H9 (cell line): ENCODE measurements around the gene SPATA6. TPM values are rescaled to one million over a fixed set of nuclear protein-coding genes. Genes with fewer than 3 reads are reported as not detected.

Experiments
- DNase-seq: peaks from one replicate; pipeline ENCODE4 v3.0.0-alpha.2; 2017
- H2AFZ ChIP-seq: one replicate; pipeline ENCODE4 v1.6.1; 2013; ENCODE audit warnings: mild to moderate bottlenecking, low read length, control low read depth, moderate library complexity
- H2AK5ac ChIP-seq: 2 replicates; pipeline ENCODE4 v1.6.1; 2013; ENCODE audit warnings: low read length, control low read depth, mixed read lengths; ENCODE audit not compliant: insufficient read length
- H2BK120ac ChIP-seq: one replicate; pipeline ENCODE4 v1.6.1; 2013; ENCODE audit warnings: low read depth, mild to moderate bottlenecking, low read length, control low read depth, inconsistent platforms; ENCODE audit not compliant: poor library complexity, severe bottlenecking
- H2BK12ac ChIP-seq: 2 replicates; pipeline ENCODE4 v1.6.1; 2013; ENCODE audit warnings: low read length, control low read depth, mixed read lengths, low read depth; ENCODE audit not compliant: insufficient read length
- H2BK15ac ChIP-seq: 2 replicates; pipeline ENCODE4 v1.6.1; 2013; ENCODE audit warnings: low read depth, low read length, control low read depth
- H2BK20ac ChIP-seq: one replicate; pipeline ENCODE4 v1.6.1; 2013; ENCODE audit warnings: low read depth, mild to moderate bottlenecking, low read length, control low read depth, inconsistent platforms; ENCODE audit not compliant: poor library complexity, severe bottlenecking
- H2BK5ac ChIP-seq: 2 replicates; pipeline ENCODE4 v1.6.1; 2013; ENCODE audit warnings: low read length, control low read depth, mixed read lengths; ENCODE audit not compliant: insufficient read length
- H3K14ac ChIP-seq: 2 replicates; pipeline ENCODE4 v1.6.1; 2013; ENCODE audit warnings: low read length, control low read depth; ENCODE audit not compliant: insufficient read depth
- H3K18ac ChIP-seq: 2 replicates; pipeline ENCODE4 v1.6.1; 2013; ENCODE audit warnings: low read depth, mild to moderate bottlenecking, mixed read lengths, low read length, control low read depth; ENCODE audit not compliant: insufficient read length
- H3K23ac ChIP-seq: 2 replicates; pipeline ENCODE4 v1.6.1; 2013; ENCODE audit warnings: low read length, control low read depth, mixed read lengths, low read depth; ENCODE audit not compliant: insufficient read length
- H3K23me2 ChIP-seq: 2 replicates; pipeline ENCODE4 v1.6.1; 2013; ENCODE audit warnings: low read depth, mild to moderate bottlenecking, mixed read lengths, low read length, control low read depth; ENCODE audit not compliant: insufficient read length, poor library complexity, severe bottlenecking
- H3K27ac ChIP-seq: 2 replicates; pipeline ENCODE4 v1.5.1; 2013; ENCODE audit warnings: low read length, control low read depth, mixed read lengths, low read depth; ENCODE audit not compliant: insufficient read length
- H3K27me3 ChIP-seq: 2 replicates; pipeline ENCODE4 v1.6.1; 2013; ENCODE audit warnings: low read length, control low read depth, inconsistent platforms; ENCODE audit not compliant: insufficient read depth
- H3K4ac ChIP-seq: 2 replicates; pipeline ENCODE4 v1.6.1; 2013; ENCODE audit warnings: low read depth, mild to moderate bottlenecking, control low read depth, inconsistent platforms, low read length, moderate library complexity
- H3K4me1 ChIP-seq: 2 replicates; pipeline ENCODE4 v1.6.1; 2013; ENCODE audit warnings: low read length, control low read depth, inconsistent platforms; ENCODE audit not compliant: insufficient read depth
- H3K4me2 ChIP-seq: 2 replicates; pipeline ENCODE4 v1.6.1; 2013; ENCODE audit warnings: low read length, control low read depth, mixed read lengths; ENCODE audit not compliant: insufficient read length, insufficient read depth
- H3K56ac ChIP-seq: 2 replicates; pipeline ENCODE4 v1.6.1; 2013; ENCODE audit warnings: low read depth, mild to moderate bottlenecking, mixed read lengths, low read length, control low read depth; ENCODE audit not compliant: insufficient read length
- H3K79me1 ChIP-seq: 2 replicates; pipeline ENCODE4 v1.6.1; 2013; ENCODE audit warnings: low read depth, mild to moderate bottlenecking, moderate library complexity, low read length, control low read depth, inconsistent platforms; ENCODE audit not compliant: insufficient read depth, poor library complexity, severe bottlenecking
- H3K79me2 ChIP-seq: 2 replicates; pipeline ENCODE4 v1.6.1; 2013; ENCODE audit warnings: low read length, control low read depth, inconsistent platforms; ENCODE audit not compliant: insufficient read depth
- H3K9ac ChIP-seq: 2 replicates; pipeline ENCODE4 v1.6.1; 2013; ENCODE audit warnings: low read length, control low read depth, mixed read lengths; ENCODE audit not compliant: insufficient read length; ENCODE audit errors: extremely low read depth
- H3K9me3 ChIP-seq: one replicate; pipeline ENCODE4 v1.6.1; 2013; ENCODE audit warnings: low read depth, low read length, inconsistent platforms; ENCODE audit not compliant: control insufficient read depth
- H3T11ph ChIP-seq: one replicate; pipeline ENCODE4 v1.6.1; 2013; ENCODE audit warnings: mild to moderate bottlenecking, low read length, control low read depth, inconsistent platforms
- H4K20me1 ChIP-seq: one replicate; pipeline ENCODE4 v1.6.1; 2013; ENCODE audit not compliant: control insufficient read depth, insufficient read length, insufficient read depth
- H4K5ac ChIP-seq: 2 replicates; pipeline ENCODE4 v1.6.1; 2013; ENCODE audit warnings: low read depth, mild to moderate bottlenecking, mixed read lengths, low read length, control low read depth; ENCODE audit not compliant: insufficient read length
- H4K8ac ChIP-seq: replicated peaks from 2 replicates; pipeline ENCODE4 v1.6.1; 2013; ENCODE audit warnings: low read length, control low read depth, mixed read lengths, low read depth; ENCODE audit not compliant: insufficient read length
- H4K91ac ChIP-seq: 2 replicates; pipeline ENCODE4 v1.6.1; 2013; ENCODE audit warnings: low read depth, mild to moderate bottlenecking, moderate library complexity, mixed read lengths, low read length, control low read depth; ENCODE audit not compliant: insufficient read length
- H3K27ac Mint-ChIP-seq, 3 experiments: 2 replicates in 2 of 3; 3 replicates in 1 of 3; pipeline ENCODE4 v1.8.0; 2020 to 2021; ENCODE audit warnings: mixed read lengths in 3 of 3, mild to moderate bottlenecking in 1 of 3, moderate library complexity in 1 of 3
- H3K27me3 Mint-ChIP-seq: 2 replicates; pipeline ENCODE4 v1.8.0; 2021; ENCODE audit warnings: low read depth, mild to moderate bottlenecking, moderate library complexity, mixed read lengths
- H3K36me3 Mint-ChIP-seq, 3 experiments: 2 replicates in 2 of 3; 3 replicates in 1 of 3; pipeline ENCODE4 v1.8.0; 2020 to 2021; ENCODE audit warnings: low read depth in 3 of 3, mixed read lengths in 3 of 3; ENCODE audit not compliant: insufficient read depth in 1 of 3
- H3K4me1 Mint-ChIP-seq, 2 experiments: 2 replicates each; pipeline ENCODE4 v1.8.0; 2020; ENCODE audit warnings: mixed read lengths in 2 of 2
- H3K4me3 Mint-ChIP-seq, 2 experiments: 2 replicates in 1 of 2; 3 replicates in 1 of 2; pipeline ENCODE4 v1.8.0; 2020 to 2021; ENCODE audit warnings: mild to moderate bottlenecking in 2 of 2, mixed read lengths in 2 of 2, moderate library complexity in 1 of 2
- H3K9me3 Mint-ChIP-seq, 2 experiments: 2 replicates in 1 of 2; 3 replicates in 1 of 2; pipeline ENCODE4 v1.8.0; 2020; ENCODE audit warnings: mild to moderate bottlenecking in 2 of 2, mixed read lengths in 2 of 2, moderate library complexity in 1 of 2
- CTCF ChIP-seq: fragments of 200-600 bp; sonication (generic); conservative IDR thresholded peaks from 3 replicates; pipeline ENCODE4 v1.8.0; 2021; ENCODE audit warnings: antibody characterized with exemption, mild to moderate bottlenecking
- WGBS: extraction: QIAGEN DNeasy Blood & Tissue Kit; methylation state at CpG from one replicate; pipeline ENCODE4 v1.1.7; 2013; ENCODE audit warnings: missing lambda C conversion rate, low lambda C conversion rate, mixed read lengths; ENCODE audit not compliant: insufficient read length; ENCODE audit errors: extremely low coverage; 5-methylcytosine and 5-hydroxymethylcytosine counted together
- total RNA-seq: library from RNA; stranded (reverse); gene quantifications from 2 replicates; pipeline ENCODE4 v1.2.1, GENCODE V29; 2021

Gene SPATA6
- total RNA-seq, 1 experiment from 2014 or later: 8.0 TPM

- Histone ChIP-seq H2AK5ac (no peak overlapping the region), H2BK12ac (no peak overlapping the region), H2BK20ac (no peak overlapping the region), H3K23me2 (no peaks in the 10 kb centered on the region), H2BK120ac (no peak overlapping the region), H4K8ac (no peak overlapping the region), H2AFZ (no peak overlapping the region), H2BK15ac (no peak overlapping the region), H3K14ac (no peak overlapping the region), H3K79me2 (no peaks in the 10 kb centered on the region), H4K5ac (no peak overlapping the region), H3K4me1 (no peaks in the 10 kb centered on the region), H3K9me3 (no peaks in the 10 kb centered on the region), H4K20me1 (no peaks in the 10 kb centered on the region), H3K79me1 (no peaks in the 10 kb centered on the region), H4K91ac (no peak overlapping the region), H3K4ac (no peak overlapping the region), H3T11ph (no peak overlapping the region), H2BK5ac (no peak overlapping the region), H3K23ac (no peak overlapping the region), H3K56ac (no peak overlapping the region), H3K9ac (no peak overlapping the region), H3K4me2 (no peak overlapping the region), H3K18ac (no peak overlapping the region), H3K27ac (no peak overlapping the region), H3K27me3 (no peaks in the 10 kb centered on the region)
- DNase-seq: no peak
- H3K27ac Mint-ChIP-seq: peak overlapping the region in 1 of 3 experiments; percentile 80; a peak in 1 of 7 replicates
- peaks cover 4 to 8% (median 7%) of the 10 kb centered on the region in 3 experiments; a peak in 5 of 7 replicates for H3K36me3 Mint-ChIP-seq
- no peak overlapping the region for H3K4me3 Mint-ChIP-seq
- H3K4me1 Mint-ChIP-seq: no peaks in the 10 kb centered on the region; a peak in 1 of 4 replicates
- H3K27me3 Mint-ChIP-seq: peaks cover 1% of the 10 kb centered on the region; the same call in 1 of the 2 replicates
- no CpG with 5 or more reads among the region's 5 CpGs for WGBS
- no peak for TF ChIP-seq CTCF
- peaks cover 10 to 11% of the 10 kb centered on the region in 2 experiments; a peak in 4 of 5 replicates for H3K9me3 Mint-ChIP-seq
These were observed 179.3 kb downstream of the SPATA6 start for GRCh38 chr1:48292706-48293105.
